Right kidney (tissue), 1 donor: ENCODE data around the gene ALDH1B1.
"Not testable (repeated sequence)": the region's sequence is repeated elsewhere in the genome, so short reads cannot be mapped to it uniquely, and the experiment has no call there.

Source experiments
- DNase-seq: peaks from one replicate; pipeline ENCODE4 v3.0.0-alpha.2; 2016

Gene ALDH1B1

GRCh38 chr9:38359689-38360385 lies 32.7 kb upstream of the ALDH1B1 start:
- DNase-seq, result no peak

GRCh38 chr9:38360839-38361472 lies 31.5 kb upstream of the ALDH1B1 start:
- DNase-seq, result no peak

- no peak for DNase-seq
Measured at GRCh38 chr9:38361473-38361850, 31.0 kb upstream of the ALDH1B1 start.

- DNase-seq, result no peak
Measured at GRCh38 chr9:38362852-38363588, 29.5 kb upstream of the ALDH1B1 start.

DNA sequence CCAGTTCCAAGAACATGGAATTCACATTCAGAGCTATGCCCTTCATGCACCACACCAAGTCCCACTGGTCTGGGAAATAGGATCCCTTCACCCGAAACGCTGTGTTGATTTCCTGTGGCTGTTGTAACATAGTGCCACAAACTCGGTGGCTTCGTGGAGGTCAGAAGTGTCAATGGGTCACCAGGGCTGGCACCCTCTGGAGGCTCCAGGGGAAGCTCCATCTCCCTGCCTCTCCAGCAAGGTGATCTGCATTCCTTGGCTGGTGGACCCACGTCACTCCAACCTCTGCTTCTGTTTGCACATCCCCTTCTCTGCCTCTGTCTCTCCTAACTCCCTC lies 28.9 kb upstream of the ALDH1B1 start:
- DNase-seq, result no peak

- no peak for DNase-seq
Measured at GRCh38 chr9:38367898-38368297, 24.6 kb upstream of the ALDH1B1 start.

DNA sequence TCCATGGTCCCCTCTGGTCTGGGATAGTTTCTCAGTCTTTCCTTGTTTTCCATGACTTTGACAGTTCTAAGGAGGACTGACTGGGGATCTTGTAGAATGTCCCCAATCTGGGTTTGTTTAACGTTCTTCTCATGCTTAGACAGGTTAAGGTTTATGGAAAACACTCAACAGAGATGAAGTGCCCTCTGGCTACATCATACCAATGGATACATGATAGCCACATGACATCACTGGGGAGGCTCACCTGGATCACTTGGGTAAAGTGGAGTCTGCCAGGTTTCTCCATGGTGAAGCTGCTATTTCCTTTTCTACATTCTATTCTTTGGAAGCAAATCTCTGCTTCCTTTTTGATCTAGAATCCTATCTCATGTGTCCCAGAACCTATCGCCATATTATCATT lies 23.8 kb upstream of the ALDH1B1 start:
- DNase-seq, result no peak

DNA sequence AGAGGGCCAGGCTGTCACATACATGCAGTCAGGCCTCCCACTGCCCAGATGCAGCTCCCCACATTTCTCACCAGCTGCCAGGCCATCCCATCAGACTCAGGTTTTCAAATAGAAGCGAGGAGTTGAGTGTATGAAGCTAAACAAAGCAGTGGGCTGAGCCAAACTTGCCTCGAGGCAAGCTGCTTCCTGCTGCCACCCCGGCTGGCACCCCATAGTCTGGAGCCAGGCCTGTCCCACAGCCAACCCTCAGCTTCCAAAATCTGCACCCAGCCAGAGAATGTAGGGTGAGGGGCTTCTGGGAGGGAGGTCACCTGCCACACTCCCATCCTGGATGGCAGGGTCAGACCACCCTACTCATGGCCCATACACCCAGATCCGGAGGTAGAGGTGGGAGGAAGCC lies 22.3 kb upstream of the ALDH1B1 start:
- DNase-seq, result no peak

GRCh38 chr9:38371495-38371894 lies 21.0 kb upstream of the ALDH1B1 start:
- DNase-seq, result no peak

GRCh38 chr9:38372762-38373619 lies 19.5 kb upstream of the ALDH1B1 start:
- no peak for DNase-seq

DNA sequence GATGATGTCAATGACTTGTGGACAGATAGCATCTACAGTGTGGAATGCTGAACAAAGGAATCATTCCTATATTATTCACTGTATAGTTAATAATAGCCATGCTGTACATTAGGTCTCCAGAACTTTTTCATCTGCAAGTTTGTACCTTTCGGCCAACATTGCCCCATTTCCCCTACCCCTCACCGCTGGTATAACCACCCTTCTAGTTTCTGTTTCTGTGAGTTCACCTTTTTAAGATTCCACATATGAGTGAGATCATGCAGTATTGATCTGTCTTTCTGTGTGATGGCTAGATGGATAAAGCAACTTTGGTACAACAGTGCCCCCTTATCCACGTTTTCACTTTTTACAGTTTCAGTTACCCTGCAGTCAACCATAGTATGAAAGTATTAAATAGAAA lies 18.8 kb upstream of the ALDH1B1 start:
- DNase-seq, result no peak

- no peak for DNase-seq
Measured at GRCh38 chr9:38374847-38375571, 17.5 kb upstream of the ALDH1B1 start.

DNA sequence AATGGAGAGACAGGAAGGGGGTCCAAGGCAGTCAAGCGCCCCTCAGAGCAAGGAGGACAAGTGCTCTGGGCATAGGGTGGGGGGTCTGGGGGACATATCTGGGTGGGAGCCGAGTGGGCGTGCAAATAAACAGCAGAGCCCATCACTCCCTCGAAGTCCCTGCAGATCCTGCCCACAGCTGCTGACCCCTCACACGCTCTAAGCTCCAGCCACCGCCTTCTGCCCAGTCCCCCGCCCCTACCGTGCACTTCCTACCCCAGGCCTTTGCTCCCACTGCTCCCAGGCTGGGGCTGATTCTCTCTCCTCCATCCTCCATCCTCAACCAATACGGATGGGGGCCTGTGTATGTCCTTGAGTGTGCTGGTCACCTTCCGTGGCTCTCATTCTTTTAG lies 16.9 kb upstream of the ALDH1B1 start:
- DNase-seq, result no peak

DNA sequence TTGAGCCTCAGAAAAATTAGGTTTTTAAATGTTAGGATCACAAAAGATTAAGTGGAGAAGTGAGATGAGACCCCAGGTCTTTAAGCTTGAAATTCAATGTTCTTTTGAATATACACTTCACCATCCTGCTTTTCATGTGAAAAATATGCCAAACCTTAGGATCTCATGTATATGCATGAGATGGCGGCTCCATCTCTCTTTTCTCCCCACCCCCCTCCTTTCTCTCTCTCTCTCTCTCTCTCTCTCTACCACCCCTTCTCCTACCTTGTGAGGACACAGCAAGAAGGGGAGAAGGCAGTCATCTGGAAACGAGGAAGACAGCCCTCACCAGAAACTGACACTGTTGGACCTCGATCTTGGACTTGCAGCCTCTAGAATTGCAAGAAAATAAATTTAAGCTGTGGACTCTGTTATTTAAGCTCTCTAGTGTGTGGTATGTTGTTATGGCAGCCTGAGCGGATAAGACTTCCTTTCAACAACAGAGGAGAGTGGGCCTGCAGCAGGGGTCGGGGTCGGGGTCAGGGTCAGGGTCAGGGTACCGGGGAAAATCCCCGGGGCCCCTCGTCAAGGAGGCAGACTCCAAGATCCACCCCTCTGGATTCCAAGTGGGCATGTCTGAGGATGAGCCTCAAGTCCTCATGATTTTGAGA lies 16.4 kb upstream of the ALDH1B1 start:
- DNase-seq, result no peak

- DNase-seq, result not testable (repeated sequence)
Measured at GRCh38 chr9:38377336-38378083, 15.0 kb upstream of the ALDH1B1 start.

GRCh38 chr9:38380230-38380871 lies 12.2 kb upstream of the ALDH1B1 start:
- no peak for DNase-seq

GRCh38 chr9:38380872-38381534 lies 11.5 kb upstream of the ALDH1B1 start:
- no peak for DNase-seq

- DNase-seq, result no peak
Measured at GRCh38 chr9:38382141-38382540, 10.4 kb upstream of the ALDH1B1 start.

- DNase-seq, result no peak
Measured at GRCh38 chr9:38384990-38385848, 7.3 kb upstream of the ALDH1B1 start.
